IPS-15b (cell line): ENCODE results near the gene NDUFAF2.
"Not testable (repeated sequence)": the region's sequence is repeated elsewhere in the genome, so short reads cannot be mapped to it uniquely, and the experiment has no call there.

Source experiments
- H3K27me3 ChIP-seq: one replicate; pipeline ENCODE4 v1.6.1; 2013; ENCODE audit warnings: low read length; ENCODE audit not compliant: control insufficient read depth, insufficient read depth
- H3K36me3 ChIP-seq: one replicate; pipeline ENCODE4 v1.6.1; 2013; ENCODE audit warnings: low read length; ENCODE audit not compliant: control insufficient read depth, insufficient read depth
- H3K4me1 ChIP-seq: one replicate; pipeline ENCODE4 v1.6.1; 2013; ENCODE audit warnings: mild to moderate bottlenecking, low read length; ENCODE audit not compliant: control insufficient read depth, insufficient read depth
- H3K4me3 ChIP-seq: one replicate; pipeline ENCODE4 v1.5.1; 2013; ENCODE audit warnings: low read depth, low read length
- H3K9ac ChIP-seq: one replicate; pipeline ENCODE4 v1.6.1; 2013; ENCODE audit warnings: low read depth, mild to moderate bottlenecking, low read length
- H3K9me3 ChIP-seq: one replicate; pipeline ENCODE4 v1.6.1; 2013; ENCODE audit warnings: mild to moderate bottlenecking, low read length; ENCODE audit not compliant: control insufficient read depth, insufficient read depth

NDUFAF2 gene

DNA sequence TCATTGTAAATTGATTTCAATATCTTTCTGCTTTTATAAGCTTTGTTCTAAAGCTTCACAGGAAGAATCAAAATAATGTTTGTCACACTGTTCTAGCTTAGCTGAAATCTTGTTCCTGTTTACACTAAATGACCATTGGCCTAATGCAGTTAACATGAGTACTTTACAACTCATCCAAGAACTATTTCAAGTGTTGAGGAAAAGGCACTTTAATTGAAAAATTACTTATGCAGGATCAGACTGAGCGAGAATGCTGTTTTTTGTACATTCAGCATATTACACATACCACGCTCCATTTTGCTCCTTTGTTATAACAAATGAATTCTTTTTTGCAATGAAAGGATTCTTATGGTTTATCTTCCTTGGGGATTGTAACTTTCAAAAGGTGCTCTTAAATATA lies 239.7 kb downstream of the NDUFAF2 start:
- Histone ChIP-seq H3K4me3 (no peak overlapping the region), H3K36me3 (no peaks in the 10 kb centered on the region), H3K9ac (no peak overlapping the region)

DNA sequence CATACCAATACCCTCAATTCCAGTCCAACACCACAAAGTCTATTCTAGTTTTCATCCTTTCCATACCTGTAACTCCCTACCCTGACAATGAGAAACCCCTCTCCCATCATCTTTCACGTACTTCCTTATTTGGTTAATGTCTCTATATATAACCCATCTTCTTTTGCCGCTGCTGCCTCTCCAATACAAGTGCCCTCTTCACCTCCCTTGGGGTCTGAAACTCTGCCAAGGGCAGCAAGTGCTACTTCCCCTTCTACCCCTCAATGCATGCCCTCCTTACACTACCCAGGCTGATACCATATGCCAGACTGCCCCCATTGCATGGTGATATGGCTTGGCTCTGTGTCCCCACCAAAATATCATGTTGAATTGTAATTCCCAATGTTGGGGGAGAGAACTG lies 241.6 kb downstream of the NDUFAF2 start:
- Histone ChIP-seq H3K9me3 (no peaks in the 10 kb centered on the region), H3K4me3 (no peak overlapping the region), H3K36me3 (no peaks in the 10 kb centered on the region), H3K27me3 (no peaks in the 10 kb centered on the region), H3K4me1 (peaks cover 3% of the 10 kb centered on the region), H3K9ac (no peak overlapping the region)

More for the DNA sequence above, 239.7 kb downstream of the NDUFAF2 start:
- peaks cover 3% of the 10 kb centered on the region for H3K4me1 ChIP-seq
- no peaks in the 10 kb centered on the region for H3K9me3 ChIP-seq
- no peaks in the 10 kb centered on the region for H3K27me3 ChIP-seq

DNA sequence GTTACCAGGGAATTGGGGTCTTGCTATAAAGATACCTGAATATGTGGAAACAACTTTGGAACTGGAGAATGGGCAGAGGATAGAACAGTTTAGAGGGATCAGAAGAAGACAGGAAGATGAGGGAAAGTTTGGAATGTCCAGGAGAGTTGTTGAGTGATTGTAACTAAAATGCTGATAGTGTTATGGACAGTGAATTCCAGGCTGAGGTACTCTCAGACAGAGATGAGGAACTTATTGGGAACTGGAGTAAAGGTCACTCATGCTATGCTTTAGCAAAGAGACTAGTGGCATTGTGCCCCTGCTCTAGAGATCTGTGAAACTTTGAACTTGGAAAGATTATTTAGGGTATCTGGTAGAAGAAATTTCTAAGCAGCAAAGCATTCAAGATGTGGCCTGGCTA lies 242.3 kb downstream of the NDUFAF2 start:
- not testable (repeated sequence) for H3K9me3 ChIP-seq, H3K36me3 ChIP-seq, H3K27me3 ChIP-seq, H3K4me3 ChIP-seq, H3K4me1 ChIP-seq, H3K9ac ChIP-seq

DNA sequence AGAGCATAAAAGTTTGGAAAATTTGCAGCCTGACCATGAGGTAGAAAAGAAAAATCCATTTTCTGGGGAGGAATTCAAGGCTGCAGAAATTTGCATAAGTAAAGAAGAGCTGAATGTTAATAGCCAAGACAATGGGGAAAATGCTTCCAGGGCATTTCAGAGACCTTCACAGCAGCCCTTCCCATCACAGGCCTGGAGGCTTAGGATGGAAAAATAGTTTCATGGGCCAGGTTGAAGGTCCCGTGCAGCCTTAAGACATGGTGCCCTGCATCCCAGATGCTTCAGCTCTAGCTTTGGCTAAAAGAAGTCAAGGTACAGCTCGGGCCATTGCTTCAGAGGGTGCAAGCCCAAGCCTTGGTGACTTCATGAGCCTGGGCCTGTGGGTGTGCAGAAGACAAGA lies 242.8 kb downstream of the NDUFAF2 start:
- not testable (repeated sequence) for H3K4me1 ChIP-seq, H3K36me3 ChIP-seq, H3K27me3 ChIP-seq, H3K4me3 ChIP-seq, H3K9ac ChIP-seq, H3K9me3 ChIP-seq

DNA sequence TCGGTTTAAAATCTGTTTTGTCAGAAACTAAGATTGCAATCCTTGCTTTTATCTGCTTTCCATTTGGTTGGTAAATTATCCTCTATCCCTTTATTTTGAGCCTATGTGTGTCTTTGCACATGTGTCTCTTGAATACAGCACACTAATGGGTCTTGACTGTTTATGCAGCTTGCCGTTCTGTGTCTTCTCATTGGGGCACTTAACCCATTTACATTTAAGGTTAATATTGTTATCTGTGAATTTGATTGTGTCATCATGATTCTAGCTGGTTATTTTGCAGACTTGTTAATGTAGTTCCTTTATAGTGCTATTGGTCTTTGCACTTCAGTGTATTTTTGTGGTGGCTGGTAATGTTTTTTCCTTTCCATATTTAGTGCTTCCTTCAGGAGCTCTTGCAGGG lies 253.6 kb downstream of the NDUFAF2 start:
- Histone ChIP-seq H3K4me1 (peaks cover 6% of the 10 kb centered on the region), H3K9me3 (no peaks in the 10 kb centered on the region), H3K9ac (no peak overlapping the region), H3K27me3 (no peaks in the 10 kb centered on the region), H3K4me3 (no peak overlapping the region), H3K36me3 (no peaks in the 10 kb centered on the region)

DNA sequence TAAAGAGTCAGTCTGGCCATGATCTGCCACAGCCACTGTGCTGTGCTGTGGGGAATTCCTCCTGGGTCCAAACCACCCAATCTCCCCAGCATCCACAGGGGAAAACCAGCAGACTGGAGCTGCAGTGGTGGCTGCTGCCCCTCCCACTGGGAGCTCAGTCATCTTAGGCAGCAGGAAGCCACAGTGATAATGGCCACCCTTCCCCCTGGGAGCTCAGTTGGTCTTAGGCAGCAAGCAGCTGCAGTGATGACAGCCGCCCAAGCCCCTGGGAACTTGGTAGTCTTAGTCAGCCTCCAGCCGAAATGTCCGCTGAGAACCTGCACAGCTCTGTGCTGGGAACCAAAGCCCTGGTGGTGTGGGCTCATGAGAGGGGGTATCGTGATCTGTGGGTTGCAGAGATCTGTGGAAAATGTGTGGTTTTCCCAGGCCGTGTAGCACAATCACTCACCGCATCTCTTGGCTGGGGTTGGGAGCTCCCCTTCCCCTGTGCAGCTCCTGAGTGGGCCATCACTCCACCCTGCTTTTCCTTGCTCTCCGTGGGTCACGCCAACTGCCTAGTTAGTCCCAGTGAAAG lies 255.7 kb downstream of the NDUFAF2 start:
- H3K4me1 ChIP-seq = peaks cover 6% of the 10 kb centered on the region

DNA sequence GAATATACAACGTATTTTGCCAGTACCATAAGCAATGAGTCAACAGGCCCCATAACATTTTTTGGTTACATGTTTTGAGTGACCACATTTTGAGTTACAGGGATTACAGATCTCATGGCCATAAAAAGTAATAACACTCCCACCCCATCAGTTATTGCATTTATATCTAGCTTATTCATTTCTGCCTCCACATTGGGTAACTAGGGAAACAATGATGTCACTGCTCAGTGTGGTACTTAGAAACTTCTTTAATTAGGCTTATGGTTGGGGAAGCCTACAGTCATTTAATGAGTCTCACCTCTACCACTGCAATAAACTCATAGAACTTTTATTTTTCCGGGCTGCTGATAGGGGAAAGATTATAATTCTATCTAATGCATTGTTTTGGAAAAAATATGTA lies 257.2 kb downstream of the NDUFAF2 start:
- Histone ChIP-seq H3K9me3 (peaks cover 4% of the 10 kb centered on the region), H3K4me1 (peaks cover 6% of the 10 kb centered on the region), H3K4me3 (no peak overlapping the region), H3K9ac (no peak overlapping the region), H3K36me3 (no peaks in the 10 kb centered on the region), H3K27me3 (no peaks in the 10 kb centered on the region)

More for the DNA sequence above, 255.7 kb downstream of the NDUFAF2 start:
- Histone ChIP-seq H3K9me3 (peaks cover 4% of the 10 kb centered on the region), H3K9ac (no peak overlapping the region), H3K36me3 (no peaks in the 10 kb centered on the region), H3K27me3 (no peaks in the 10 kb centered on the region), H3K4me3 (no peak overlapping the region)
